Endothelial cell of hepatic sinusoid (primary cell): Measurements from ENCODE around the gene SHB.

Experiments used
- in situ Hi-C: cut with HindIII; loops from 2 replicates; pipeline ENCODE4 v1.10.0; 2017; ENCODE audit warnings: low sequenced_read_pairs

The SHB gene

DNA sequence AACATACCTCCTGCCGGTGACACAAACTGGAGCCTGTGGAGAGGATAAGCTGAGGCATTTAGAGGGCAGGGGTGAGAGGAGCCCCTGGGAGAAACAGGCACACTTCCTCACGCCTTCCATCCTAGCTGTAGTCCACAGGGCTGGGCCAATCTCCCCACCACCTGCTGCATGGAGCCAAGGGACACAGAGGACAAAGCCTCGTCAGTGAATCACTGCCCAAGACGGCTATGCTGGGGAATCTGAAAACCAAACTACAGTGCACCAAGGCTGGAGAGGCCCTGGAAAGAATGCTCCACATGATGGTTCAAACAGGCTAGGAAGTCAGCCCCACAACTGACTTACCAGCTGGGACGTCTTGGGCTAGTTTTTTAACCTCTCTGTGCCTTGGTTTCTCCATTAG, 57.0 kb downstream of the SHB start:
- in situ Hi-C loops: no loop called here

DNA sequence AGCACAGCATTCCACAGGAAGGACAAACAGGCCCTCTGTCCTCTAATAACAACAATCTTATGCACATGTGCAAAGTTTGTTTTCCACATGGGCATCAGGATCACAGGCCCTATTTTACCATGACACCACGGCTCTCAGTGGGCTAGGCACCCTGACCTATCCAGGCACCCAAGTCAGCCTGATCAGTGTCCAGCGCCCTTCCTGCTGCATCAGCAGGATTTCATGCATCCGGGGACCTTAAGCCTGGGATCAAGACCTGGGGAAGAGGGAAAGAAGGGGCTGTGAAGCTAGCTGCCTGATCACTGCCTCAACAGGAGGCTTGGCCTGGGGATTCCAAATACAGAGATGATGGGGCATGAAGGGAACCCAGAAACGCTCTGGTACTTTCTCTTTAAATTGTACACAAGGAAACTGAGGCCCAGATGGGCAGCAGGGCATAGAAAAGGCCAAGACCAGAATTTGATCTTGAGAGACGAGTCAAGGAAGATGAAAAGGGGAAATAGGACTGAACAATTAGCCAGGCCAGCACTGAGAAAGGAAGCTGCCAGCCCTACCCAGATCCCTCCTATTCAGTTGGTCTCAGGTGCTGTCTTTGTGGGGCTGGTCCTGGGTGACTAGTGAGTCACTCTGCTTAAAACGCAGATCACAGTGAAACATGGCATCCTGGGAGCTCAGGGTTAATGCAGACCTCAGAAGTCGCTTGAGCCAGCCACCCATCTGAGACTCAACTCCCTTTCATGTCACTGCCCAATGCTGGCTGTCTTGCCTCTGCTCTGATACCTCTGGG, 57.9 kb downstream of the SHB start:
- in situ Hi-C loops: no loop called here

DNA sequence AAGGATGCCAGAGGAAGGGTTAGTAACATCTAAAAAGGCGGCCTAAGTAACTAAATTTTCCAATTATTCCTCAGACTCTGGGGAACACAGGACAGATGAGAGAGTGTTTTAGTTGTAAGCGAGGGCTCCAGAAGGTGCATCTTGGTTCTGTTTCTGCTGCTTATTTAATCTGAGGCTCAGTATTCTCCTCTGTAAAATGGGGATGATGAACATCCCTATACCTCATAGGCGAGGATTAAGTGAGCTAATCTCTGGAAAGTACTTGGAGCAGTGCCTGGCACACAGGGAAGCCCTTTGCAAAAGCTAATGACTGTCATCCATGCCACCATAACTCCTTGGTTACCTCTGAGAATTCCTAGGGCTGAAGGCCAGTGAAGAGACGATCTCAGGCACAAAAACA, 59.0 kb downstream of the SHB start:
- in situ Hi-C loops: no loop called here

DNA sequence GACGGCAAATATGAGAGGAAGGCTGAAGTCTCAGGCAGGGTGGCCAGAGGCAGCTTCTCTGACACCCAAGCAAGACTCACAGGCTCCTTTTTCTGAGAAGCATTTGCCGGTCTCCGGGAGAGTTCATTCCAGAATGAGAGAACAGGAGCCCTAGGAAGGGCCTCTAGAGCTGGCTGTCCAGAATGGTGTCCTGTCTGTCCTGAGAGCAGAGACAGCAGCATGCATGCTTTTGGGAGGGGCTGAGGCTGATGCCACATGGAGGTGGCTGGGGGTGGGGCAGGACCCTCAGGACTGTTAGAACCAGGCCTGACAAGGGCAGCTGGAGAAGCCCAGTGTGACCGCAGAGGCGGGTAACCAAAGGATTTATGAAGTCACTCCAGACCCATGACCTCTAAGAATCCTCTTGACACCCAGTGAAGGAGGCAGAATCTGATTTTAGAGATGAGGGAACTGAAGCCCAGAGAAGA, 60.0 kb downstream of the SHB start:
- in situ Hi-C loops: no loop called here

DNA sequence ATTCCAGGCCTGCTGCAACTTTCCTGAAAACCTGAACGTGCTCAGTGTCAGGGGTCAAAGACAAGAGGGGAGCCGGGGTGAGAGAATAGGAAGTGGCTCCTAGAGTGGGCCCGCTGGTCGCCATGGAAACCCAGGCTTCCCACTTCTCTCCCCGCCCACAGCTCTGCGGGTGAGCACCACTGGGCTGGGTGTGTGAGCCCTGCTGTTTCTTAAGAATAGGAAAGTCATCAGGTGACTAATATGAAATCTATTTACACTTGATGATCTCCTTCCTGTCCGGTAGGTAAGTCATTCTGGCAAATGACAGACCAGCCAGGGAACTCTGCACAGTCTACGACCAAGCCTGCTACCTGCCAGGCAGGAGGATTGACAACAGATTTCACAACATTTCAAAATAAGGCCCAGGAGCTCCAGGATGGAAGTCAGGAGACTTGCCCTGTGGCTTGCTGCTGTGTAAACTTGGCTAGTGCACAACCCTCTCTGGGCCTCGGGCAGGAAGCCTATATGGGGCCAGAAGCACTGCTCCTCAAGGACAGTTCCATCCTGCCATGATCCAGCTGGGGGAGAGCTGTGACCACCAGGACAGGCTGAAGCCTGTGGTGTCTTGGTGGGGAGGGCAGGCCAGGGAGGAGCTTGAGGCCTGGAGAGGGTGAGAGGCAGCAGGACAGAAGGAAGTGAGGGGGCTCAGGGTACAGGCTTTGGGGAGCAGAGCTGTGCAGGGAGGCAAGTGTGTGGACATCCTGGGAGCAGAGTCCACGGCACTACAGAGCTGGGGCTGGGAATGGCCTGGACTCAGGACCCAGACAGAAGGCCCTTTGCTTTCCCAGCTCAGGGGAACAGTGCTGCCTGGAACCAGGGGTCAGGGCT, 60.6 kb downstream of the SHB start:
- in situ Hi-C loops: no loop called here

DNA sequence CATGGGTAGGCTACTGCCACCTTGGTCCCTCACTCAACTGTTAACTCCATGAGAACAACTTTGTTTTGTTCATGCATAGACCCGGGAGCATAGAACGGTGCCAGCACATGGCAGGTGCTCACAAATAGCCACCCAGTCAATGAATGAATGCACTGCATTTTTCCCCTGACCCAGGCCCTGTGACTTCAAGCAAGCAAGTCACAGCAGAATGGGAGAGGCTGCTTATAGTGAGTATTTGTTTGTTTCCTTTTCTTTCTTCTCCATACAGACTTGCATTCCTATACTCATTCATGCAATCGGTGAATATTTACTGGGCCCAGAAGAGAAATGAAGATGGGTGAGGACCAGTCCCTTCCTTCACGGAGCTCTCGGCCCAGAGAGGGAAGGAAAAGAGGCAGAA, 62.0 kb downstream of the SHB start:
- in situ Hi-C loops: no loop called here

DNA sequence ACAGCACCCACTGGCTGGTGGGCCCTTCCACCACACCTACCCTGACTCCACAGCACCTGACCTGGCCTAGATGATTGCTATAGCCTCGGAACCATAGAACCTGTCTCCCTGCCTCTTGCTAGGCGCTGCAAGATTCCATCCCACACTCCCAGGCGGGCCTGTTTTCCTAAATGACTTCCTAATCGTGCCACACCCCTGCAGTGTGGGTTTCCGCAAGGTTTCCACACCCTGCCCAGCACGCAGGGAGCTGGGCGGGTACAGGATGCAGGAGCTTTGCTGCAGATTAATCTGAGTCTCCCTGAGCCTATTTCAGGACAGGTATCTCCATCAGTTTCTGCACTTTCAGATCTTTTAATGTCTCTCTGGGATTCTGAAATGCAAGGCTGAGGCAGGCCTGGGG, 62.9 kb downstream of the SHB start:
- in situ Hi-C loops: no loop called here

DNA sequence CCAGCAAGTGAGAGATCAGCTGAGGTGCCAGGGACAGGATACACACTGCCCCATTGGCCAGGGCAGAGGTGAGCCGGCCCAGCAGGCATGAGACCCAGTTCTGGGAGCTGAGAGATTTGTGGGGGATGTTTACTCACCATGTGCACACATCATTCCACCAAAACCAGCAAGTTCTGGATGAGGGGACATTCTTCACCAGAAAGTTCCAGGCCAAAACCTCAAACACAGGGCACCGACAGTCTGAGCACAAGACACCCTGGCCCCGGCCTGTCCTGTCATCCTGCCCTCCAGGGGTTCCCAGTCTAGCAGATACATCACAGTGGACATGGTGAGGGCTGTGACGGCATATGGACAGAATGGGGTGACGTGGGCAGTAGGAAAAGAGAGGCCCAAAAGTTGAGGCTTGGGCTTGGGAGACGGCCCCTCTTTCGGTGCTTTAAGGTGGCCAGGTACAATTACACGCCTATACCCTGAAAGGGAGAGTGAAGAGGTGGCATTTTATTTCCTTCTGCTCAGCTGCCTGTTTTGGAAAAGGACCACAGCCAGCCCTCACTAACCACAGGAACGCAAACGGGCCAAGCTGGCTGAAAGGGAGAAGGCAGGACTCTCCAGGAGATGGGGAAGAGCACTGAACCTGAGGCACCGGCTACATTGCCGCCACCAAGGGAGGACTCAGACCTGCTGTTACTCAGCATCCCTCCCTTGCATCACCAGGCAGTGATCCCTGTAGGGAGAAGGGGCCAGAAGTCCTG, 64.0 kb downstream of the SHB start:
- in situ Hi-C loops: no loop called here

DNA sequence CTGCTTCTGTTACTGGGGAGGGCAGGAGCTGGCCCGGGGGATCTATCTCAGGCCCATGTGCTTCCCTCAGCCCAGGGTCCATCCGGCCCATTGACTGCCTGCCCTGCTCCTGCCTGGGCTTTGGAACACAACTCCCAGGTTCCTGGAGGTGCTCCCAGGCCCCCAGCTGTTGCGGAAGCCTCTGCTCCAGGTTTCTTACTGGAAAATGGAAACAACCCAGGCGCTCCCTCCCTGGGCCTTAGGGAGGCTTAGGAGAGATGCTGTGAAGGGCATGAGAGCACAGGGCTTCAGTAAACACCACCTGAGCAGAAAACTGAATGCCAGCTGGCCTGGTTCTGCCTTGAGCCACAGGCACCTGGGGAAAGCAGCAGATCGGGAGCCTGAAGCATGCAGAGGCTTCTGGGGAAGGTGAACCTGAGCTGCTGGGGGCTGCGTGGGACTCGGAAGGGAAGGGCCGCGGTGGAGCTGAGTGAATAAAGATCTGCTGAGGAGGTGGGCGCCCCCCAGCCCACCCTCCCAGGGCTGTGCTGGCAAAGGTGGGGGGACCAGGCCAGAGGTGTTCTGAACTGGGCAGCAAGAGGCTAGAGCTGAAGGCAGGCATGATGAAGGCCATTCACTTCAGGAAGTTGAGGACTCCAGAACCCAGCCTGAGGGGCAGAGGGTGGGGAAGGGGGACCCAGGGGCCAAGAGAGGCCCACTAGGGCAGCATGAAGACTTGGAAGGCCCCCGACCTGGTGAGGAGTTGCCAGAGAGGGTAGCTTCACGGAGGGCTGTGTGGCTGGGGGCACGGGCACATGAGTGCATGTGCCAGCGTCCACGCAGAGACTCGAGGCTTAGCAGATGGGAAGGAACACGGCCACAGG, 64.8 kb downstream of the SHB start:
- in situ Hi-C loops: no loop called here

DNA sequence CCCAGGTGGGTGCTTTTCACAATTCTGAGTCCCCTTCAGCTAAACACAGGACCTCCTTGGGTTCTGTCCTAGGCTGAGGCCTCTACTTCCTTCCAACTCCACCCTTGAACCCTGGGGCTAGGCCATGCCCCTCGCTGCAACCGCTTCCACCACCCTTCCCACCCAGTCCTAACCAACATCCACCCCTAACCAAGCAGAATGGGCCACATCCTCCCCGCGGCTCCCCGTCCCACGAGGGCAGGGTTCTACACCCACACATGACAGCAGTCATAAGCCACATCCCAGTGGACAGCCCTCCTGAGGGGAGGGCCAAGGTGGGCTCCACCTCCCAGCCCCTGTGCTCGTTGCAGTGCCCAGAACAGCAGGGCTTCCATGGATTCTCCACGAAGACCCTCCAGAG, 65.8 kb downstream of the SHB start:
- in situ Hi-C loops: no loop called here

DNA sequence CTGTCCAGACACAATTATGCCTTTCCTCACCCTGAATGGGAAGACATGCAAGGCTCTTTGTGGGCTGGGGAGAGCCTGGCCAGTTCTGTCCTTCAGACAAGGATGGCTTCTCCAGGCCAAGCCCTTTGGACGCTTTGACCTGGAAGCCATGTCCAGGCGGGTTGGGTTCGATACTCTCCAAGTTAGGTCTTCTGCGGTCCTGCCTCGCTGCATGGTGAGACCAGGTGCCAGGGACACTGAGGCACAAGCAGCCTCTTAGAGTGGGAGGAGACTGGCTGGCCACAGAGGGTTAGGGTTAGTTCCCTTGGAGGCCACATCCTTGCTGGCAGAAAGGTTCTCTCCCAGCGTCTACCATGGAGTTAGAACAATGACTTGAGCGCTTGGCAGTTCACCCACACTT, 67.6 kb downstream of the SHB start:
- in situ Hi-C loops: no loop called here

DNA sequence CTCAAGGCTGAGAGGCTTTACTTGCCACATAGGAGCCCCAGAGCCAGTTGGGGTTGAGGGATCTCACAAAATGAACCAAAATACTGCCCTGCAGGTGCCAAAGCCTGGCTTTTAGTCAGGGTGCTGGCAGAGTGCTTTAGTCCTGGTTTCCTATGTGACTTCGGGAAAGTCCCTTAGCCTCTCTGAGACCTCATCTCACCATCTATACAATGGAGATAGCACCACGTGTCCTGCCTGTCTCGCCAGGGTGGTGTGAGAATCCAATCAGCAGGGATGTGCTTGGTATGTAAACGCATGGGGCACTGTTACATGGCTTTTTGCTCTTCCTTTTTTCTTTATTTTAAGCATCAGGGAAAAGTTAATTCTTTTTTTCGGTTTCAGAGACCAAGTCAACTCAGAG, 68.3 kb downstream of the SHB start:
- in situ Hi-C loops: no loop called here

DNA sequence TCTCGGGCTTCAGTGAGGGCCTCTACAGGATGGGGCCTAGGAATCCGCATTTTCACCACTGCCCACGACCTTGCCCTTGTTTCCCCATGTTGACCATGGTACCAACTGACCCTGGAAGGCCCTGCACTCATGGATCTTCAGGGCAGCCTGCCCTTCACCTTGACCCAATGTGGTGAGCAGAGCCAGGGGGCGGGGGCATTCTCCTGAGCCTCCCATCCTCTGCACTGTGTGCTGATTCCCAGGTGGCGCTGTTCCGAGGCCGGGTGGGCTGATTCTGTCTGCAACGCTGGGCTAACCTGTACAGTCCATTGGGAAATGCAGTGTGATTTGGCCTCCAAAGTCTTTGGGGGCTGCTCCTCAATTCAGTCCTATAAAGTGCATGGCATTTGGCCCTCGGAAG, 68.7 kb downstream of the SHB start:
- in situ Hi-C loops: no loop called here

DNA sequence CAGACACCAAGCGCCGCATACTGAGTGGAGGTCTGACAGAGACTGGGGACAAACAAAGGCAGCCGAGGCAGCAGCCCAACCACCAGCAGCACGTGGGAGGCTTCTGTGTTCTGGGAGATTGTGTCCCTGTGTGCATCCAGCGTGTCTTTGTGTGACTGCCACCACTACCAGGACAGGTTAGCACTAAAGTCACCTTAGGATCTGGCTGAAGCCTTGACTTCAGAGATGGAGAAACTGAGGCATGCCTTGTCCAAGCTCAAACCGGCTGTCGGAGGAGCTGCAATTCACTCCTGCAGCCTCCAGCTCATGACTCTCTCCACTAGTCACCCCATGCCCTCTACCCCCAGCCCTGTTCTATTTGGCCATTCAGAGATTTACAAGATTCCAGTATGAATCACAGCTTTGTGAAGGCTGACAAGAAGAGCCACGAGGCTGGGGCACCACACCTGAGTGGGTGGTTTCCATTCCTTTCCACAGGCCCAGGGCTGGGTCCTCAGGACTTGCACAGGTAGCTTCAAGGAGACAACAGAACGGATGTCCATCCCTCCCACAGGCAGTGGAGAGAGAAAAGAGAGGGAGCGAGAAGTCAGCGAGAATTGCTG, 69.3 kb downstream of the SHB start:
- in situ Hi-C loops: no loop called here

DNA sequence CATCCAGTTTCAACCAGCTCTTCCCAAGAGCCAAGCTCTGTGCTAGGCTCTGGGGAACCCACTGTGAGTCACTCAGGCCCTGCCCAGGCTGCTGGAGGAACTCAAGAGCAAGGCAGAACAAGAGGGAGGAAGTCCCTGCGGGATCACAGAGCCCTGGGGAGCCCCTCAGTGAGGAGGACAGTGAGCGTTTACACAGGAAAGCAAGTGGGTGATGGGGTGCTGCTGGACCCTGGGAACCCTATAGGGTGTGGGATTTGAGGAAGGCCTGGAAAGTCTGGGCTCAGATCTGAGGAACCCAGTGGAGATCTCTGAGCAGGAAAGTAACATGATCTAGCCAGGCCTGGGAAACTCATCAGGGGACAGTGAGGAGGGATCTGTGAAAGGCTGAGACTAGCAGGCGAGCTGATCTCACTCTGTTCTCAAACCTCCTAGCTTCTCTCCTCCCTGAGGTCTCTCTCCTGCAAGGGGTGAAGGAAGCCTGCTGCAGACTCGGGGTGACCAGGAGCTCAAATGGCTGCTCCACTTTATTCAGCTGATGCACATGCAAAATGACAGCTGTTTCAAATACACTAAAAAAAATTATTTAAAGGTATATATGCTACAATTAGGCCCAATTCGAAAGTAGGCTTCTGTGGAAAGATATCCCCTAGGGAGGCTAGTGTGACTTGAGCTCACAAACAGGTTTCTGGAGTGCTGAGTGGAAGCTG, 70.0 kb downstream of the SHB start:
- in situ Hi-C loops: no loop called here

DNA sequence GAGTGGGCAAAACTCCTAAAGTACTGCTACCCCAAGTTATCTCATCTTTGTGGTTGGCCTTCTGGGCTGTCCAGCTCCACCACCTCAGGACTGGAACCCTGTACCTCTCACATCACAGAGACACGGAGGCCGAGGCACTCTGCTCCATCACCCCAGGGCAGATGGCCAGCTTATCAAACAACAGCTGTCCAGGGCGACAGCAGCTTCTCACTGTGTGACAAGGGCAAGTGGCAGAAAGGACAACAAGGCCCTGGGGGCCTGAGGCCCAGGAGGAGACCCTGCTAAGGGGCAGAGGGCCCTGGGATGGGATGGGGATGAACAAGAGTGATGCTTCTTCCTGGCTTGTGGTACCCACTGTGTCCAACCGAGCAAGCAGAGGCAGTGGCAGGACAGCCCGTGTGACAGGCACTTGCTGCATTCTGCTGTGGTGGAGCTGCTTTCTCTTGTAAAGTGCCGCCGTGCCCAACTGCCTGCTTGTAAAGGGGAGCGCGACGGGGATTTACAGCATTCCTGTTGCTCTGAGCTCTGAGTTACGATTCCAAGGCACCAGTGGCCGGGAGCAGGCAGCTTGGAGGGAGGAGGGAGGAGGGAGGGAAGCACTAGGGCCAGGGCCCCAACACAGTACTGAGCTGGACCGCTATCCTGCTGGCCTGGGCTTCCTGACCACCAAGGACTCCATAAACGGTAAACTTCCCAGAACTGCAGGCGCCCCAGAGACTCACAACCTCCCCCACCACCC, 71.2 kb downstream of the SHB start:
- in situ Hi-C loops: no loop called here

DNA sequence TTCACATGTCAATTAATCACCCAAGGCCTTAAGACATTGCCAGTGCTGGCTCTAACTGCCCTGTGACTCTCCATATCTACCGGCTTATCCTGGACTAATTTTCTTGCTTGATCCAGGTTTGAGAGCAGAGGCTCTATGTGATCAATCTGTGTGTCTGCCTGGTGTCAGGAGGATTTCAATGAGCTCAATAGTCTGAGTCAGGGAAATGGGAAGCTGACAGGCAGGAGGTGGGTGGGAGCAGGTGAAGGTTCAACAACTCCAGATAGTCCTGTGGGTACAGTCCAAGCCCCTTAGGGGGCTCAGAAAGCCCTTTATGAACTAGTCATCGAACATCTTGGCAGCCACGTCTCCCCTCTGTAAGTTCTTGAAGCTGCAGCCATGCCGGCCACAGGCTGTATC, 72.2 kb downstream of the SHB start:
- in situ Hi-C loops: no loop called here

DNA sequence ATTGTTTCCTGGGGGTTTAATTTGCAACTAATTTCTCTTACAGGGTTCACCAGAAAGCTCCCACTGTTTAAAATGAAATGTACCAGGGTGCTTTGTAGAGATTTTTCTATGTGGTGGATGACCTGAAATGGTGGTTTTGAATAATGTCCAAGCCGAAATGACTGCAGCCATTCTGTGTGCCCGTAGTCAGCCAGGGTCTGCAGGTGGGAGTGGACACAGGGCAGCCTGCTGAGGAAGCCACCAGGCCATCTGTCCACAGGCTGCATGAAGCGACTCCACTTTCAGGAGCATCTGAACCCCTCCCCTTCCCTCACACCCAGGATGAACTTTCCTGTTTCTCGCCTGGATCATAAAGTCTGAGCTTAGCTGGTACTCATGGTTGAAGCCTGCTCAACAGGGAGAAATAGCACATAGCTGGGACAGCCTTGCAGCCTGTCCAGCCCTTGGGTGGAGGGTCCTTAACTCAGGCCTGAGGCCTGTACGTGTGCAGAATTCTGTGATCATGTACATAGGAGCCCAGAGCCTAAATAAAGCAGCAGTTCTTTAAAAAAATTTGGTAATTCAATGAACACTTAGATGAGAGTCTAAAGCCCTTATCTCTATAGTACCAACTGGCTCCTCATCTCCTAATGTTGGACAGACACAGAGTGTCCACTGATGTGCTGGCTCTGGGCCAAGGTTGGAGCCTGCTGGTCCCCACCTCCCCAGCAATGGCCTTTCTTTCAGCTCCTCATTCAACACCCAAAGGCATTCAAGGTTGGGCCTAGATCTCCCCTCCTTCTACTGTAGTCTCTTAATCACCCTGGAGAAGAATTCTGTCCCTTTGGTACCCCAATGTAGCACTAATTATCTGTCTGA, 72.8 kb downstream of the SHB start:
- in situ Hi-C loops: no loop called here
